Measurements from ENCODE around the gene EIF3A. TPM values are rescaled to one million over a fixed set of nuclear protein-coding genes. Genes with fewer than 3 reads are reported as not detected.

EIF3A gene
- total and polyA plus RNA-seq, 9 of the 15 experiments (the other 6 are each of a cell fraction or from before 2014, with no cell fraction given): 19.6 to 163 (median 102) TPM

DNA sequence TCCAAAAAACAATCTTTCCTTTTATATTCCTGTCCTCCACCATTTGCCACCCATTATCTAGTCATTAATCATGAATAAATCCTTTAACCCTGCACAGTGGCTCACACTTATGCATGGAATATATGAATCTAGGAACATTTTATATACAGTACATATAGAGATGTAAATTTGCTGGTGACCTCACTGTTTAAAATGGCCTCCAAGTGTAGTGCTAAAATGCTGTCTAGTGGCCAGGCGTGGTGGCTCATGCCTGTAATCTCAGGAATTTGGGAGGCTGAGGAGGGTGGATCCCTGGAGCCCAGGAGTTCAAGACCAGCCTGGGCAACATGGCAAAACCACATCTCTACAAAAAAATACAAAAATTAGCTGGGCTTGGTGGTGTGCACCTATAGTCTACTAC, 41.5 kb downstream of the EIF3A start:
- Histone ChIP-seq H3K79me2 (ENCODE audit: control insufficient read depth, insufficient read depth, low read length) (peaks cover 31% of the 10 kb centered on the region), H3K4me1 (replicated peaks in 1 of 2; ENCODE audit: control insufficient read depth in 2 of 2, insufficient read depth in 2 of 2, low read length in 2 of 2) (no peaks in the 10 kb centered on the region), H3K9ac (ENCODE audit: insufficient read depth in 1 of 2, low read depth in 2 of 2, low read length in 2 of 2) (no peak overlapping the region), H4K20me1 (replicated peaks; ENCODE audit: control insufficient read depth, insufficient read depth, low read length) (peaks cover 3% of the 10 kb centered on the region), H3K36me3 (ENCODE audit: control insufficient read depth, insufficient read depth, low read length) (peaks cover 88% of the 10 kb centered on the region), H2AFZ (ENCODE audit: low read depth, low read length) (no peak overlapping the region), H3K9me3 (replicated peaks; ENCODE audit: control insufficient read depth, insufficient read depth, low read depth, low read length) (no peaks in the 10 kb centered on the region), H3K27ac (ENCODE audit: extremely low read depth, low read depth, low read length) (no peak overlapping the region), H3K9me1 (ENCODE audit: control insufficient read depth, insufficient read depth, low read length) (no peaks in the 10 kb centered on the region), H3K4me3 (no peak overlapping the region), H3K4me2 (ENCODE audit: insufficient read depth, low read length) (no peak overlapping the region), H3K27me3 (ENCODE audit: control insufficient read depth in 2 of 2, insufficient read depth in 2 of 2, low read length in 2 of 2) (no peaks in the 10 kb centered on the region)
- BruUV-seq (replicated peaks): no TSS peak
- WGBS (ENCODE audit: insufficient coverage, low coverage, missing lambda C conversion rate): 83% methylated on average over 1 of the region's 1 CpG
- FAIRE-seq (no peak), DNase-seq (ENCODE audit: extremely low read depth in 1 of 4, low spot score in 3 of 4) (no peak), ATAC-seq (no peak)
- ChIA-PET CTCF (ENCODE audit: low intra/inter-chr PET ratio) (no interaction called here), POLR2A (no interaction called here)
- in situ Hi-C loops (cut with MboI) (no loop called here), intact Hi-C loops (cut with micrococcal nuclease) (no loop called here)
- TF ChIP-seq ZNF146 (CRISPR knock-in tag; IDR thresholded peaks at IDR 0.05; ENCODE audit: unreplicated experiment) (no peak), GABPB2 (CRISPR knock-in tag; conservative IDR thresholded peaks at IDR 0.05) (no peak), MEF2D (tag; conservative IDR thresholded peaks at IDR 0.05; ENCODE audit: low read depth) (no peak), TSC22D4 (tag; IDR thresholded peaks at IDR 0.05) (no peak), RAD21 (CRISPR knock-in tag; conservative IDR thresholded peaks at IDR 0.05 in 1 of 2, IDR thresholded peaks at IDR 0.05 in 1 of 2) (no peak), ELF2 (CRISPR knock-in tag; IDR thresholded peaks at IDR 0.05) (no peak), PRMT5 (CRISPR knock-in tag; IDR thresholded peaks at IDR 0.05) (no peak), KLF10 (CRISPR knock-in tag; IDR thresholded peaks at IDR 0.05) (no peak), COPS2 (conservative IDR thresholded peaks at IDR 0.05) (no peak), ZNF778 (CRISPR knock-in tag; IDR thresholded peaks at IDR 0.05) (no peak), ZNF197 (CRISPR knock-in tag; IDR thresholded peaks at IDR 0.05; ENCODE audit: low read depth) (no peak), ZNF12 (CRISPR knock-in tag; IDR thresholded peaks at IDR 0.05) (no peak)
- TF ChIP-seq, protein P1, sequence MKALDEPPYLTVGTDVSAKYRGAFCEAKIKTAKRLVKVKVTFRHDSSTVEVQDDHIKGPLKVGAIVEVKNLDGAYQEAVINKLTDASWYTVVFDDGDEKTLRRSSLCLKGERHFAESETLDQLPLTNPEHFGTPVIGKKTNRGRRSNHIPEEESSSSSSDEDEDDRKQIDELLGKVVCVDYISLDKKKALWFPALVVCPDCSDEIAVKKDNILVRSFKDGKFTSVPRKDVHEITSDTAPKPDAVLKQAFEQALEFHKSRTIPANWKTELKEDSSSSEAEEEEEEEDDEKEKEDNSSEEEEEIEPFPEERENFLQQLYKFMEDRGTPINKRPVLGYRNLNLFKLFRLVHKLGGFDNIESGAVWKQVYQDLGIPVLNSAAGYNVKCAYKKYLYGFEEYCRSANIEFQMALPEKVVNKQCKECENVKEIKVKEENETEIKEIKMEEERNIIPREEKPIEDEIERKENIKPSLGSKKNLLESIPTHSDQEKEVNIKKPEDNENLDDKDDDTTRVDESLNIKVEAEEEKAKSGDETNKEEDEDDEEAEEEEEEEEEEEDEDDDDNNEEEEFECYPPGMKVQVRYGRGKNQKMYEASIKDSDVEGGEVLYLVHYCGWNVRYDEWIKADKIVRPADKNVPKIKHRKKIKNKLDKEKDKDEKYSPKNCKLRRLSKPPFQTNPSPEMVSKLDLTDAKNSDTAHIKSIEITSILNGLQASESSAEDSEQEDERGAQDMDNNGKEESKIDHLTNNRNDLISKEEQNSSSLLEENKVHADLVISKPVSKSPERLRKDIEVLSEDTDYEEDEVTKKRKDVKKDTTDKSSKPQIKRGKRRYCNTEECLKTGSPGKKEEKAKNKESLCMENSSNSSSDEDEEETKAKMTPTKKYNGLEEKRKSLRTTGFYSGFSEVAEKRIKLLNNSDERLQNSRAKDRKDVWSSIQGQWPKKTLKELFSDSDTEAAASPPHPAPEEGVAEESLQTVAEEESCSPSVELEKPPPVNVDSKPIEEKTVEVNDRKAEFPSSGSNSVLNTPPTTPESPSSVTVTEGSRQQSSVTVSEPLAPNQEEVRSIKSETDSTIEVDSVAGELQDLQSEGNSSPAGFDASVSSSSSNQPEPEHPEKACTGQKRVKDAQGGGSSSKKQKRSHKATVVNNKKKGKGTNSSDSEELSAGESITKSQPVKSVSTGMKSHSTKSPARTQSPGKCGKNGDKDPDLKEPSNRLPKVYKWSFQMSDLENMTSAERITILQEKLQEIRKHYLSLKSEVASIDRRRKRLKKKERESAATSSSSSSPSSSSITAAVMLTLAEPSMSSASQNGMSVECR (CRISPR knock-in tag; IDR thresholded peaks at IDR 0.05): no peak
- TF ChIP-seq, protein P2, sequence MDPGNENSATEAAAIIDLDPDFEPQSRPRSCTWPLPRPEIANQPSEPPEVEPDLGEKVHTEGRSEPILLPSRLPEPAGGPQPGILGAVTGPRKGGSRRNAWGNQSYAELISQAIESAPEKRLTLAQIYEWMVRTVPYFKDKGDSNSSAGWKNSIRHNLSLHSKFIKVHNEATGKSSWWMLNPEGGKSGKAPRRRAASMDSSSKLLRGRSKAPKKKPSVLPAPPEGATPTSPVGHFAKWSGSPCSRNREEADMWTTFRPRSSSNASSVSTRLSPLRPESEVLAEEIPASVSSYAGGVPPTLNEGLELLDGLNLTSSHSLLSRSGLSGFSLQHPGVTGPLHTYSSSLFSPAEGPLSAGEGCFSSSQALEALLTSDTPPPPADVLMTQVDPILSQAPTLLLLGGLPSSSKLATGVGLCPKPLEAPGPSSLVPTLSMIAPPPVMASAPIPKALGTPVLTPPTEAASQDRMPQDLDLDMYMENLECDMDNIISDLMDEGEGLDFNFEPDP (CRISPR knock-in tag; IDR thresholded peaks at IDR 0.05): no peak
- TF ChIP-seq, protein P3, sequence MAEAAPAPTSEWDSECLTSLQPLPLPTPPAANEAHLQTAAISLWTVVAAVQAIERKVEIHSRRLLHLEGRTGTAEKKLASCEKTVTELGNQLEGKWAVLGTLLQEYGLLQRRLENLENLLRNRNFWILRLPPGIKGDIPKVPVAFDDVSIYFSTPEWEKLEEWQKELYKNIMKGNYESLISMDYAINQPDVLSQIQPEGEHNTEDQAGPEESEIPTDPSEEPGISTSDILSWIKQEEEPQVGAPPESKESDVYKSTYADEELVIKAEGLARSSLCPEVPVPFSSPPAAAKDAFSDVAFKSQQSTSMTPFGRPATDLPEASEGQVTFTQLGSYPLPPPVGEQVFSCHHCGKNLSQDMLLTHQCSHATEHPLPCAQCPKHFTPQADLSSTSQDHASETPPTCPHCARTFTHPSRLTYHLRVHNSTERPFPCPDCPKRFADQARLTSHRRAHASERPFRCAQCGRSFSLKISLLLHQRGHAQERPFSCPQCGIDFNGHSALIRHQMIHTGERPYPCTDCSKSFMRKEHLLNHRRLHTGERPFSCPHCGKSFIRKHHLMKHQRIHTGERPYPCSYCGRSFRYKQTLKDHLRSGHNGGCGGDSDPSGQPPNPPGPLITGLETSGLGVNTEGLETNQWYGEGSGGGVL (CRISPR knock-in tag; IDR thresholded peaks at IDR 0.05): no peak

Data from K562 (cell line).